Measurements from ENCODE around the gene CACNA2D3.

DNA sequence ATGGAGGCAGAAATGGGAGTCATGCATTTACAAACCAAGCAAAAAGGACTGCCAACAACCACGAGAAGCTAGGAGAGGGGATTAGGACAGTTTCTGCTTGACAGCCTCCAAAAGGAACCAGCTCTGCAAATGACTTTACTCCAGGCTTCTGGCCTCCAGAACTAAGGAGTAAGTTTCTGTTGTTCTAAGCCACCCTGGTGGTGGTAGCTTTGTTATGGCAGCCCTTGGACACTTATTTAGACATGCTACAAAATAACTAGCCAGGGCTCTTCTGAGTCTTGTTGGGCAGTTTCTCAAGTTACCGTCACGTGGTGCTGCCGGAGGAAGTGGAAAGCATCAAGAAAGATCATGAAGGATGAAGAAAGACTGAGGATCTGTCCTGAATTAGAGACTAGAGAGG is 419.0 kb downstream of the CACNA2D3 start:
- TF ChIP-seq, protein P1, sequence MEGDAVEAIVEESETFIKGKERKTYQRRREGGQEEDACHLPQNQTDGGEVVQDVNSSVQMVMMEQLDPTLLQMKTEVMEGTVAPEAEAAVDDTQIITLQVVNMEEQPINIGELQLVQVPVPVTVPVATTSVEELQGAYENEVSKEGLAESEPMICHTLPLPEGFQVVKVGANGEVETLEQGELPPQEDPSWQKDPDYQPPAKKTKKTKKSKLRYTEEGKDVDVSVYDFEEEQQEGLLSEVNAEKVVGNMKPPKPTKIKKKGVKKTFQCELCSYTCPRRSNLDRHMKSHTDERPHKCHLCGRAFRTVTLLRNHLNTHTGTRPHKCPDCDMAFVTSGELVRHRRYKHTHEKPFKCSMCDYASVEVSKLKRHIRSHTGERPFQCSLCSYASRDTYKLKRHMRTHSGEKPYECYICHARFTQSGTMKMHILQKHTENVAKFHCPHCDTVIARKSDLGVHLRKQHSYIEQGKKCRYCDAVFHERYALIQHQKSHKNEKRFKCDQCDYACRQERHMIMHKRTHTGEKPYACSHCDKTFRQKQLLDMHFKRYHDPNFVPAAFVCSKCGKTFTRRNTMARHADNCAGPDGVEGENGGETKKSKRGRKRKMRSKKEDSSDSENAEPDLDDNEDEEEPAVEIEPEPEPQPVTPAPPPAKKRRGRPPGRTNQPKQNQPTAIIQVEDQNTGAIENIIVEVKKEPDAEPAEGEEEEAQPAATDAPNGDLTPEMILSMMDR (optimal IDR thresholded peaks at IDR 0.05 in 1 of 3, IDR thresholded peaks at IDR 0.05 in 1 of 3, conservative IDR thresholded peaks at IDR 0.05 in 1 of 3; ENCODE audit: extremely low read depth in 1 of 3, insufficient read depth in 2 of 3, low read length in 3 of 3) = no peak
- TF ChIP-seq EZH2 (IDR thresholded peaks at IDR 0.05; ENCODE audit: low read length) = no peak
